Astrocyte (in vitro differentiated cells and primary cell): ENCODE measurements around the gene ACACB. TPM values are rescaled to one million over a fixed set of nuclear protein-coding genes. Genes with fewer than 3 reads are reported as not detected.

Experiments
- DNase-seq: peaks from one replicate; pipeline ENCODE4 v3.0.0-alpha.2; 2010; ENCODE audit warnings: low read depth
- FAIRE-seq: peaks from 2 replicates; lab custom pipeline; 2011; peaks lifted over from hg19 to GRCh38; lab: Jason Lieb, UNC
- H2AFZ ChIP-seq: 2 replicates; pipeline ENCODE4 v1.6.0; 2012; ENCODE audit warnings: low read depth, low read length, inconsistent platforms
- H3K27ac ChIP-seq: 2 replicates; pipeline ENCODE4 v1.5.1; 2011; ENCODE audit warnings: low read depth, low read length, inconsistent platforms
- H3K27me3 ChIP-seq: 2 replicates; pipeline ENCODE4 v1.6.0; 2011; ENCODE audit warnings: low read length, inconsistent platforms; ENCODE audit not compliant: insufficient read depth
- H3K36me3 ChIP-seq: 2 replicates; pipeline ENCODE4 v1.5.1; 2011; ENCODE audit warnings: low read length, inconsistent platforms; ENCODE audit not compliant: insufficient read depth
- H3K4me1 ChIP-seq: 2 replicates; pipeline ENCODE4 v1.5.1; 2011; ENCODE audit warnings: low read length, inconsistent platforms; ENCODE audit not compliant: insufficient read depth
- H3K4me2 ChIP-seq: 2 replicates; pipeline ENCODE4 v1.6.0; 2012; ENCODE audit warnings: low read length, inconsistent platforms
- H3K4me3 ChIP-seq: 2 replicates; pipeline ENCODE4 v1.5.1; 2011; ENCODE audit warnings: low read depth, mild to moderate bottlenecking, low read length, inconsistent platforms; ENCODE audit not compliant: insufficient read depth
- H3K79me2 ChIP-seq: 2 replicates; pipeline ENCODE4 v1.6.0; 2012; ENCODE audit warnings: mild to moderate bottlenecking, low read length, inconsistent platforms; ENCODE audit not compliant: insufficient read depth
- H3K9ac ChIP-seq: 2 replicates; pipeline ENCODE4 v1.6.0; 2012; ENCODE audit warnings: mild to moderate bottlenecking, low read length, inconsistent platforms
- H3K9me3 ChIP-seq: 2 replicates; pipeline ENCODE4 v1.5.1; 2012; ENCODE audit warnings: low read depth, mild to moderate bottlenecking, low read length, inconsistent platforms; ENCODE audit not compliant: insufficient read depth
- H4K20me1 ChIP-seq: 2 replicates; pipeline ENCODE4 v1.6.0; 2012; ENCODE audit warnings: low read length, inconsistent platforms; ENCODE audit not compliant: insufficient read depth
- H3K27ac Mint-ChIP-seq: one replicate; pipeline ENCODE4 v1.8.0; 2021; ENCODE audit warnings: mild to moderate bottlenecking, mixed read lengths; ENCODE audit not compliant: unreplicated experiment
- H3K27me3 Mint-ChIP-seq: one replicate; pipeline ENCODE4 v1.8.0; 2021; ENCODE audit warnings: low read depth, mixed read lengths; ENCODE audit not compliant: unreplicated experiment
- H3K36me3 Mint-ChIP-seq: one replicate; pipeline ENCODE4 v1.8.0; 2021; ENCODE audit warnings: low read depth, mixed read lengths; ENCODE audit not compliant: unreplicated experiment
- H3K4me1 Mint-ChIP-seq: one replicate; pipeline ENCODE4 v1.8.0; 2021; ENCODE audit warnings: low read depth, mixed read lengths; ENCODE audit not compliant: unreplicated experiment
- H3K4me3 Mint-ChIP-seq: one replicate; pipeline ENCODE4 v1.8.0; 2021; ENCODE audit warnings: mild to moderate bottlenecking, moderate library complexity, mixed read lengths; ENCODE audit not compliant: unreplicated experiment
- H3K9me3 Mint-ChIP-seq: one replicate; pipeline ENCODE4 v1.8.0; 2021; ENCODE audit warnings: mild to moderate bottlenecking, mixed read lengths; ENCODE audit not compliant: unreplicated experiment
- EZH2 ChIP-seq: IDR thresholded peaks from 2 replicates; pipeline ENCODE4 v1.6.1; 2012; ENCODE audit warnings: mild to moderate bottlenecking, low read length, inconsistent platforms; ENCODE audit not compliant: insufficient read depth
- total RNA-seq: library from RNA; stranded (reverse); gene quantifications from 2 replicates; pipeline ENCODE4 v1.2.1, GENCODE V29; 2021
- TF ChIP-seq, protein P1 (sequence below): IDR thresholded peaks from 2 replicates; pipeline ENCODE4 v1.5.1; 2011; ENCODE audit warnings: low read depth, mild to moderate bottlenecking, inconsistent platforms, low read length, moderate library complexity; ENCODE audit not compliant: insufficient read depth

ACACB gene
- total RNA-seq, 1 donor from 2014 or later, result 3.9 TPM

DNA sequence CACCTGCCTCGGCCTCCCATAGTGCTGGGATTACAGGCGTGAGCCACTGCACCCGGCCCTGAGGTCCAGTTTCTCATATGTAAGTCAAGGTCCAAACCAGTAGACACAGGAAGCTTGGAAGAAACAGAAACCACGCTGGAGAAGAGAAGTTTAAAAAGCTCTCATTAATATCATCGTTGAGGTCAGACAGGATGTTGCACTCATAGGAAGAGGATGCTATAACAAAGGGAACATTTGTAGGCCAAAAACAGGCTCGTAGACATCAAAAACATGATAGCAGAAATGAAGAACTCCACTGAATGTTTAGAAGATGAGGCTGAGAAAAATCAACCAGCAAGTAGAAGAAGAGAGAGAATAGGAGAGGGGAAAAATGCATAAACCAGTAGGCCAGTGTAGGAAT, 46.8 kb downstream of the ACACB start:
- no peak overlapping the region for H3K27ac Mint-ChIP-seq
- FAIRE-seq (no peak), DNase-seq (no peak)
- H3K9me3 ChIP-seq, result no peaks in the 10 kb centered on the region
- no peak overlapping the region for H3K4me3 ChIP-seq
- H3K9ac ChIP-seq, result no peak overlapping the region
- H2AFZ ChIP-seq, result no peak overlapping the region
- TF ChIP-seq EZH2, result no peak
- TF ChIP-seq, protein P1, sequence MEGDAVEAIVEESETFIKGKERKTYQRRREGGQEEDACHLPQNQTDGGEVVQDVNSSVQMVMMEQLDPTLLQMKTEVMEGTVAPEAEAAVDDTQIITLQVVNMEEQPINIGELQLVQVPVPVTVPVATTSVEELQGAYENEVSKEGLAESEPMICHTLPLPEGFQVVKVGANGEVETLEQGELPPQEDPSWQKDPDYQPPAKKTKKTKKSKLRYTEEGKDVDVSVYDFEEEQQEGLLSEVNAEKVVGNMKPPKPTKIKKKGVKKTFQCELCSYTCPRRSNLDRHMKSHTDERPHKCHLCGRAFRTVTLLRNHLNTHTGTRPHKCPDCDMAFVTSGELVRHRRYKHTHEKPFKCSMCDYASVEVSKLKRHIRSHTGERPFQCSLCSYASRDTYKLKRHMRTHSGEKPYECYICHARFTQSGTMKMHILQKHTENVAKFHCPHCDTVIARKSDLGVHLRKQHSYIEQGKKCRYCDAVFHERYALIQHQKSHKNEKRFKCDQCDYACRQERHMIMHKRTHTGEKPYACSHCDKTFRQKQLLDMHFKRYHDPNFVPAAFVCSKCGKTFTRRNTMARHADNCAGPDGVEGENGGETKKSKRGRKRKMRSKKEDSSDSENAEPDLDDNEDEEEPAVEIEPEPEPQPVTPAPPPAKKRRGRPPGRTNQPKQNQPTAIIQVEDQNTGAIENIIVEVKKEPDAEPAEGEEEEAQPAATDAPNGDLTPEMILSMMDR, result no peak
- no peaks in the 10 kb centered on the region for H3K27me3 Mint-ChIP-seq
- H3K36me3 ChIP-seq, result no peaks in the 10 kb centered on the region
- no peak overlapping the region for H3K27ac ChIP-seq
- H3K27me3 ChIP-seq, result no peaks in the 10 kb centered on the region
- H3K4me1 ChIP-seq, result no peaks in the 10 kb centered on the region
- peaks cover 3% of the 10 kb centered on the region for H3K36me3 Mint-ChIP-seq
- no peaks in the 10 kb centered on the region for H3K4me1 Mint-ChIP-seq
- H4K20me1 ChIP-seq, result no peaks in the 10 kb centered on the region
- no peaks in the 10 kb centered on the region for H3K79me2 ChIP-seq
- no peak overlapping the region for H3K4me3 Mint-ChIP-seq
- H3K9me3 Mint-ChIP-seq, result no peaks in the 10 kb centered on the region
- H3K4me2 ChIP-seq, result no peak overlapping the region

DNA sequence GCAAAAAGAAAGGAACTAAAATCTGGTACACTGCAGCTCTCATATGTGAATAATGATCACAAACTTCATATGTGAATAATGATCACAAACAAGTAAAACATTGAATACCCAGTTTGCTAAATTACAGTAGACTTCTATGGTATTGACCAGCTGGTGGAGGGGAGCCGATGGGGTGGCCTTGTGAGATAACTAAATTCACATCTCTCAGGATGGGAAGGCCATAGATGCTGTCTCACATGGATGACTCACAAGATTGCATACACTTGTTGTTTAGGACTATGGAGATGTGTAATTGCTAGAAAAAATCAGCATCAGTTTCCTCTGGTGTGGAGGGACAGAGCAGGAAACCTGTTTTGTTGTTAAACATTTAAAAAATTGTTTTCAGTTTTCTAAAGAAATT, 49.2 kb downstream of the ACACB start:
- Mint-ChIP-seq H3K27ac (no peak overlapping the region), H3K27me3 (no peaks in the 10 kb centered on the region), H3K4me3 (no peak overlapping the region), H3K9me3 (no peaks in the 10 kb centered on the region), H3K4me1 (no peaks in the 10 kb centered on the region), H3K36me3 (peaks cover 3% of the 10 kb centered on the region)
- no peak overlapping the region for H3K9ac ChIP-seq
- DNase-seq (no peak), FAIRE-seq (no peak)
- no peak overlapping the region for H3K4me3 ChIP-seq
- no peaks in the 10 kb centered on the region for H3K27me3 ChIP-seq
- no peaks in the 10 kb centered on the region for H3K36me3 ChIP-seq
- TF ChIP-seq EZH2, result no peak
- TF ChIP-seq, protein P1, result no peak
- H2AFZ ChIP-seq, result no peak overlapping the region
- no peaks in the 10 kb centered on the region for H3K4me1 ChIP-seq
- H3K9me3 ChIP-seq, result no peaks in the 10 kb centered on the region
- H3K4me2 ChIP-seq, result no peak overlapping the region
- H4K20me1 ChIP-seq, result no peaks in the 10 kb centered on the region
- no peaks in the 10 kb centered on the region for H3K79me2 ChIP-seq
- H3K27ac ChIP-seq, result no peak overlapping the region

DNA sequence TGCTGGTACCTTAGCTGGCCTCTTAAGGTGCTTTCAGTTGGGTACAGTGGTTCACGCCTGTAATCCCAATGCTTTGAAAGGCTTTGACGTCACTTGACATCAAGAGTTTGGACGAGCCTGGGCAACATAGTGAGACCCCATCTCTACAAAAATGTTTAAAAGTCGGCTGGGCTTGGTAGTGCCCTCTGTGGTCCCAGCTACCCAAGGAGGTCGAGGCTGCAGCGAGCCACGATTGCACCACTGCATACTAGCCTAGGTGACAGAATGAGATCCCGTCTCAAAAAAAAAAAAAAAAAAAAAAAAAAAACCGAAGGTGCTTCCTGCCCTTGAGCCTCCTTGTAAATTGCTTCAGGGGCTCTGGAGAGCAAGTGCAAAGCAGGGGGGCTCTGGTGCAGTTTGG, 50.0 kb downstream of the ACACB start:
- H3K9ac ChIP-seq, result no peak overlapping the region
- TF ChIP-seq, protein P1, result no peak
- TF ChIP-seq EZH2, result no peak
- H3K4me3 ChIP-seq, result no peak overlapping the region
- H3K27ac ChIP-seq, result no peak overlapping the region
- no peak overlapping the region for H3K4me2 ChIP-seq
- no peak overlapping the region for H3K27ac Mint-ChIP-seq
- no peak for FAIRE-seq
- H3K4me1 ChIP-seq, result no peaks in the 10 kb centered on the region
- no peak overlapping the region for H2AFZ ChIP-seq
- no peaks in the 10 kb centered on the region for H3K27me3 ChIP-seq
- H3K36me3 Mint-ChIP-seq, result peaks cover 3% of the 10 kb centered on the region
- no peaks in the 10 kb centered on the region for H3K9me3 Mint-ChIP-seq
- no peak overlapping the region for H3K4me3 Mint-ChIP-seq
- H4K20me1 ChIP-seq, result no peaks in the 10 kb centered on the region
- H3K36me3 ChIP-seq, result no peaks in the 10 kb centered on the region
- H3K4me1 Mint-ChIP-seq, result no peaks in the 10 kb centered on the region
- no peak for DNase-seq
- H3K79me2 ChIP-seq, result no peaks in the 10 kb centered on the region
- H3K9me3 ChIP-seq, result no peaks in the 10 kb centered on the region
- H3K27me3 Mint-ChIP-seq, result no peaks in the 10 kb centered on the region
